ENCODE data around the gene PPM1H.

- TF ChIP-seq TCF12 (IDR thresholded peaks at IDR 0.05; ENCODE audit: low read depth, low read length): no peak
- TF ChIP-seq SRF (IDR thresholded peaks at IDR 0.05; ENCODE audit: low read depth, low read length): no peak
- TF ChIP-seq YY1 (IDR thresholded peaks at IDR 0.05; ENCODE audit: low read depth, low read length): no peak
- no peak for TF ChIP-seq CTCF (IDR thresholded peaks at IDR 0.05; ENCODE audit: control extremely low read depth in 1 of 3, insufficient read depth in 1 of 3, low read depth in 1 of 3, low read length in 3 of 3)
- TF ChIP-seq EP300 (IDR thresholded peaks at IDR 0.05; ENCODE audit: borderline replicate concordance in 1 of 2, low read depth in 2 of 2, low read length in 2 of 2): no peak
- TF ChIP-seq JUND (IDR thresholded peaks at IDR 0.05; ENCODE audit: low read length): no peak
- TF ChIP-seq RAD21 (IDR thresholded peaks at IDR 0.05 in 1 of 2, conservative IDR thresholded peaks at IDR 0.05 in 1 of 2; ENCODE audit: low read depth in 2 of 2, low read length in 2 of 2): no peak
- no peak for TF ChIP-seq POLR2AphosphoS5 (IDR thresholded peaks at IDR 0.05; ENCODE audit: low read depth, low read length)
- no peak for TF ChIP-seq SAP30 (IDR thresholded peaks at IDR 0.05; ENCODE audit: insufficient read depth, insufficient replicate concordance, low read length)
- no peak for TF ChIP-seq POLR2A (IDR thresholded peaks at IDR 0.05; ENCODE audit: control extremely low read depth in 1 of 2, low read depth in 2 of 2, low read length in 2 of 2)
- no peak for TF ChIP-seq BCL11A (IDR thresholded peaks at IDR 0.05; ENCODE audit: low read depth in 2 of 2, low read length in 2 of 2)
- TF ChIP-seq MAX (IDR thresholded peaks at IDR 0.05): no peak
Measured at GRCh38 chr12:62643486-62643885, 291.5 kb downstream of the PPM1H start.
